GM23338 (cell line): ENCODE results near the gene FOXE3. TPM values are rescaled to one million over a fixed set of nuclear protein-coding genes. Genes with fewer than 3 reads are reported as not detected.

ENCODE experiments used
- ATAC-seq: fragments of 200-7000 bp; cut with Tn5 transposase; 3 replicates; pipeline ENCODE4 v1.9.1; 2020
- DNase-seq: peaks from one replicate; pipeline ENCODE4 v3.0.0-alpha.2; 2015; ENCODE audit warnings: low spot score
- H2AFZ ChIP-seq: fragments of 200-600 bp; sonication (generic); 2 replicates; pipeline ENCODE4 v1.8.0; 2016; ENCODE audit warnings: antibody characterized with exemption, mild to moderate bottlenecking, moderate library complexity
- H3F3A ChIP-seq: fragments of 200-600 bp; sonication (generic); replicated peaks from 2 replicates; pipeline ENCODE4 v1.8.0; 2017; ENCODE audit warnings: antibody characterized with exemption, mixed run types, low read depth
- H3K27ac ChIP-seq: fragments of 200-600 bp; sonication (generic); 2 replicates; pipeline ENCODE4 v1.6.1; 2016; ENCODE audit warnings: low read depth
- H3K27me3 ChIP-seq: fragments of 200-600 bp; sonication (generic); 2 replicates; pipeline ENCODE4 v1.8.0; 2016; ENCODE audit warnings: mild to moderate bottlenecking, mixed run types, moderate library complexity; ENCODE audit not compliant: insufficient read depth
- H3K36me3 ChIP-seq: fragments of 200-600 bp; sonication (generic); 2 replicates; pipeline ENCODE4 v1.8.0; 2016; ENCODE audit warnings: mild to moderate bottlenecking; ENCODE audit not compliant: insufficient read depth
- H3K4me1 ChIP-seq: fragments of 200-600 bp; sonication (generic); 2 replicates; pipeline ENCODE4 v1.8.0; 2016; ENCODE audit warnings: mild to moderate bottlenecking, moderate library complexity; ENCODE audit not compliant: insufficient read depth
- H3K4me2 ChIP-seq: fragments of 200-600 bp; sonication (generic); 2 replicates; pipeline ENCODE4 v1.7.1; 2017; ENCODE audit warnings: mixed run types
- H3K4me3 ChIP-seq: fragments of 200-600 bp; sonication (generic); 2 replicates; pipeline ENCODE4 v1.6.1; 2016; ENCODE audit warnings: mixed run types
- H3K79me2 ChIP-seq: fragments of 200-600 bp; sonication (generic); replicated peaks from 2 replicates; pipeline ENCODE4 v1.8.0; 2017; ENCODE audit warnings: mild to moderate bottlenecking; ENCODE audit not compliant: insufficient read depth
- H3K9me2 ChIP-seq: fragments of 200-600 bp; sonication (generic); 2 replicates; pipeline ENCODE4 v1.8.0; 2017; ENCODE audit not compliant: insufficient read depth
- H4K20me1 ChIP-seq: fragments of 200-600 bp; sonication (generic); replicated peaks from 2 replicates; pipeline ENCODE4 v1.8.0; 2017; ENCODE audit warnings: mild to moderate bottlenecking; ENCODE audit not compliant: insufficient read depth
- H3K27ac Mint-ChIP-seq: 2 replicates; pipeline ENCODE4 v1.8.0; 2020; ENCODE audit warnings: inconsistent platforms, mild to moderate bottlenecking, moderate library complexity, mixed read lengths
- H3K27me3 Mint-ChIP-seq: 3 replicates; pipeline ENCODE4 v1.8.0; 2022; ENCODE audit warnings: low read depth, mild to moderate bottlenecking, moderate library complexity, mixed read lengths, inconsistent platforms; ENCODE audit not compliant: insufficient read depth, poor library complexity
- H3K36me3 Mint-ChIP-seq: 3 replicates; pipeline ENCODE4 v1.8.0; 2021; ENCODE audit warnings: low read depth, mild to moderate bottlenecking, inconsistent platforms, moderate library complexity, mixed read lengths
- H3K4me1 Mint-ChIP-seq: 3 replicates; pipeline ENCODE4 v1.8.0; 2020; ENCODE audit warnings: mild to moderate bottlenecking, inconsistent platforms, mixed read lengths
- H3K4me3 Mint-ChIP-seq: 3 replicates; pipeline ENCODE4 v1.8.0; 2021; ENCODE audit warnings: moderate library complexity, mild to moderate bottlenecking, inconsistent platforms, mixed read lengths
- H3K9me3 Mint-ChIP-seq: 3 replicates; pipeline ENCODE4 v1.8.0; 2020; ENCODE audit warnings: moderate library complexity, mild to moderate bottlenecking, inconsistent platforms, mixed read lengths
- EZH2 ChIP-seq: fragments of 200-600 bp; sonication (generic); IDR thresholded peaks from one replicate; pipeline ENCODE4 v1.8.0; 2017; ENCODE audit warnings: antibody characterized with exemption, mild to moderate bottlenecking, low read depth; ENCODE audit not compliant: unreplicated experiment
- EZH2phosphoT487 ChIP-seq: fragments of 200-600 bp; sonication (generic); IDR thresholded peaks from one replicate; pipeline ENCODE4 v1.8.1; 2018; ENCODE audit warnings: antibody characterized with exemption; ENCODE audit not compliant: unreplicated experiment
- ZNF114 ChIP-seq: fragments of 250-450 bp; sonication (Bioruptor Pico); IDR thresholded peaks from 2 replicates; pipeline ENCODE4 v1.5.0; 2020; ENCODE audit warnings: mild to moderate bottlenecking, moderate library complexity
- polyA plus RNA-seq: library from polyadenylated mRNA; unstranded; fragments of >200 nt; fragmentation: Nextera tagmentation; extraction: Ambion mirVana; gene quantifications from 2 replicates; pipeline ENCODE4 v1.2.1, GENCODE V29; 2016
- total RNA-seq: library from RNA; depleted of rRNA; stranded (reverse); fragments of >200 nt; shearing (Covaris generic); gene quantifications from 2 replicates; pipeline ENCODE4 v1.2.3, GENCODE V29; 2014
- TF ChIP-seq, protein P1 (sequence below): IDR thresholded peaks from one replicate; pipeline ENCODE4 v1.6.1; 2018; ENCODE audit warnings: antibody characterized with exemption; ENCODE audit not compliant: unreplicated experiment
- TF ChIP-seq, protein P2 (sequence below), 2 experiments: fragments of 200-600 bp in 1 of 2; sonication (generic) in 1 of 2; conservative IDR thresholded peaks; 2 replicates each; pipeline versions ENCODE4 v1.5.1 to v1.6.1; 2016 to 2017; ENCODE audit warnings: antibody characterized with exemption in 2 of 2, low read depth in 2 of 2, mild to moderate bottlenecking in 2 of 2, moderate library complexity in 1 of 2

The FOXE3 gene
- total and polyA plus RNA-seq, 2 experiments from 2014 or later: not detected

DNA sequence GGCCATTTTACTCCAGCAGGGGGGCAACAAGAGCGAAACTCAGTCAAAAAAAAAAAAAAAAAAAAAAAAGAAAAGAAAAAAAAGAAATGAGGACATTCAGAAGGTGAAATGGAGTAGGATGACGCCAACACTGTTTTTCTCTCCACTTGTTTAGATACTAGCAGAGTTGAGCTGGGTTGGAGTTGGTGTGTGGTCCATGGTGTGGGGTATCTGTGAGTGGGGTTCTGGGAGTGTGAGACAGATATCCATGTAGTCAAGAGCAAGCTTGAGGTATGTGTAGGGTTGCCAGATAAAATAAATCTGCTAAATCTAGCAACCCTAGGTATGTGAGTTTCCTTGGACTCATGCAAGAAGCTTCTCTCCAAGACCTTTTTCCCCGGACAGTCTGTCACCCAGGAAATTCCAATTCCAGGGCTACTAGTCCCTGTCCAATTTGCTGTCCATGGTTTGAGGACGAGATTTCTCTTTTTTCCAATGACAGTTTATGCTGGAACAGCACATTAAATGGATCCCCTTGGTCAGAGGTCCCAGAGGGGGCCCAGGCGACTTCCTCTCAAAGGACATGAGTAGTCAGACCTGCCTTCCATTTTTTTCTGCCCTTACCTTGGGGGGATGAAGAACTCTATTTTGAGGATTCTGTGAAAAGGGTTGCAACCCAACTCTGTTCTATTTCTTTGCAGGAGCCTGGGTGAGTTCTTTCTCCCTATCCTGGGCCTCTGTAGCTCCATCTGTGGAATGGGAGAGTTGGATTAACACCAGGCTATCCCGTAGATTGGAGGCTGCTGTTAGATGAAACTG is 19.6 kb downstream of the FOXE3 start:
- ATAC-seq: no peak
- TF ChIP-seq EZH2: peak; percentile 16
- TF ChIP-seq, protein P1, sequence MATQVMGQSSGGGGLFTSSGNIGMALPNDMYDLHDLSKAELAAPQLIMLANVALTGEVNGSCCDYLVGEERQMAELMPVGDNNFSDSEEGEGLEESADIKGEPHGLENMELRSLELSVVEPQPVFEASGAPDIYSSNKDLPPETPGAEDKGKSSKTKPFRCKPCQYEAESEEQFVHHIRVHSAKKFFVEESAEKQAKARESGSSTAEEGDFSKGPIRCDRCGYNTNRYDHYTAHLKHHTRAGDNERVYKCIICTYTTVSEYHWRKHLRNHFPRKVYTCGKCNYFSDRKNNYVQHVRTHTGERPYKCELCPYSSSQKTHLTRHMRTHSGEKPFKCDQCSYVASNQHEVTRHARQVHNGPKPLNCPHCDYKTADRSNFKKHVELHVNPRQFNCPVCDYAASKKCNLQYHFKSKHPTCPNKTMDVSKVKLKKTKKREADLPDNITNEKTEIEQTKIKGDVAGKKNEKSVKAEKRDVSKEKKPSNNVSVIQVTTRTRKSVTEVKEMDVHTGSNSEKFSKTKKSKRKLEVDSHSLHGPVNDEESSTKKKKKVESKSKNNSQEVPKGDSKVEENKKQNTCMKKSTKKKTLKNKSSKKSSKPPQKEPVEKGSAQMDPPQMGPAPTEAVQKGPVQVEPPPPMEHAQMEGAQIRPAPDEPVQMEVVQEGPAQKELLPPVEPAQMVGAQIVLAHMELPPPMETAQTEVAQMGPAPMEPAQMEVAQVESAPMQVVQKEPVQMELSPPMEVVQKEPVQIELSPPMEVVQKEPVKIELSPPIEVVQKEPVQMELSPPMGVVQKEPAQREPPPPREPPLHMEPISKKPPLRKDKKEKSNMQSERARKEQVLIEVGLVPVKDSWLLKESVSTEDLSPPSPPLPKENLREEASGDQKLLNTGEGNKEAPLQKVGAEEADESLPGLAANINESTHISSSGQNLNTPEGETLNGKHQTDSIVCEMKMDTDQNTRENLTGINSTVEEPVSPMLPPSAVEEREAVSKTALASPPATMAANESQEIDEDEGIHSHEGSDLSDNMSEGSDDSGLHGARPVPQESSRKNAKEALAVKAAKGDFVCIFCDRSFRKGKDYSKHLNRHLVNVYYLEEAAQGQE: no peak
- no peak overlapping the region for H3K27ac ChIP-seq
- no peak overlapping the region for H3K4me3 ChIP-seq
- H3K79me2 ChIP-seq: no peaks in the 10 kb centered on the region
- H3K27ac Mint-ChIP-seq: no peak overlapping the region
- peak overlapping the region; percentile 72; the same call in 1 of the 3 replicates for H3K4me3 Mint-ChIP-seq
- H2AFZ ChIP-seq: no peak overlapping the region
- H3K9me2 ChIP-seq: no peaks in the 10 kb centered on the region
- no peak overlapping the region for H3K4me2 ChIP-seq
- peaks cover 4% of the 10 kb centered on the region; the same call in 2 of the 3 replicates for H3K9me3 Mint-ChIP-seq
- peaks cover 41% of the 10 kb centered on the region for H3K4me1 ChIP-seq
- no peaks in the 10 kb centered on the region for H3K36me3 Mint-ChIP-seq
- H4K20me1 ChIP-seq: peaks cover 11% of the 10 kb centered on the region; the same call in 1 of the 2 replicates
- peaks cover 69% of the 10 kb centered on the region for H3K27me3 Mint-ChIP-seq
- H3F3A ChIP-seq: no peaks in the 10 kb centered on the region
- peaks cover 40% of the 10 kb centered on the region for H3K4me1 Mint-ChIP-seq
- DNase-seq: no peak
- no peaks in the 10 kb centered on the region for H3K36me3 ChIP-seq
- H3K27me3 ChIP-seq: peaks cover 98% of the 10 kb centered on the region

DNA sequence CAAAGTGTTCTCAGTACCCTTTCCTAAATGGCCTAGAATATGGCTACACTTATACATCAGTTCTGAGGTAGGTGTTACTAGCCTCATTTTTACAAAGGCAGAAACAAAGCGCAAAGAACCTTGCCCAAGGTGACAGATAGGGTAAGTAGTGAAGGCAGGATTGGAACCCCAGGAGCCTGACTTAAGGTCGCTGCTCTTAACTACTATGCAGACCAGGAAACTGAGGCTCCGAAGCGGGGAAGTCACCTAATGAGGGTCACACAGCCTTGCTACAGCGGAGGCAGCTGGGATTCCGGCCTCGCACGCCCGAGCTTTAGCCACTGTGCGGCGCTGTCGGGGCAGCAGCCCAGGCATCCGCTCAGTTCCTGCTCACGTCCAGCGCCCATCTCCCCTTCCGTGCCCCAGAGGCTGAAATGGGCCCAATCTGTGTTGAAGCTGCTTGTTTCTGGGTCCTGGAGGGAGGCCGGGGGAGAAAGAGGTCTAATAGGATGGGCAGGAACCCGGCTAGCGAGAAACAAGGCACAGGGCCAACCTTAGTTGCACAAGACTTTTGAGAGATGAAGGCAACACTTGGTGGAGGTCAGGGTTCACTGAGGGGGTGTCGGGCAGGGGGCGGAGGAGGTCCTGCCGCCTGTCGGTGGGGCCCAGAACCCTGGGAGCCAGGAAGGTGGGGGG is 20.4 kb downstream of the FOXE3 start:
- H3K27me3 Mint-ChIP-seq: peaks cover 62% of the 10 kb centered on the region
- H3K79me2 ChIP-seq: no peaks in the 10 kb centered on the region
- H3K27ac ChIP-seq: no peak overlapping the region
- no peaks in the 10 kb centered on the region for H3K9me2 ChIP-seq
- H3K9me3 Mint-ChIP-seq: peaks cover 4% of the 10 kb centered on the region; the same call in 1 of the 3 replicates
- peak overlapping the region; percentile 72 for H3K4me3 Mint-ChIP-seq
- TF ChIP-seq ZNF114 (CRISPR knock-in tag) (no peak), EZH2 (peak; percentile 87), EZH2phosphoT487 (peak; percentile 20)
- TF ChIP-seq, protein P2, sequence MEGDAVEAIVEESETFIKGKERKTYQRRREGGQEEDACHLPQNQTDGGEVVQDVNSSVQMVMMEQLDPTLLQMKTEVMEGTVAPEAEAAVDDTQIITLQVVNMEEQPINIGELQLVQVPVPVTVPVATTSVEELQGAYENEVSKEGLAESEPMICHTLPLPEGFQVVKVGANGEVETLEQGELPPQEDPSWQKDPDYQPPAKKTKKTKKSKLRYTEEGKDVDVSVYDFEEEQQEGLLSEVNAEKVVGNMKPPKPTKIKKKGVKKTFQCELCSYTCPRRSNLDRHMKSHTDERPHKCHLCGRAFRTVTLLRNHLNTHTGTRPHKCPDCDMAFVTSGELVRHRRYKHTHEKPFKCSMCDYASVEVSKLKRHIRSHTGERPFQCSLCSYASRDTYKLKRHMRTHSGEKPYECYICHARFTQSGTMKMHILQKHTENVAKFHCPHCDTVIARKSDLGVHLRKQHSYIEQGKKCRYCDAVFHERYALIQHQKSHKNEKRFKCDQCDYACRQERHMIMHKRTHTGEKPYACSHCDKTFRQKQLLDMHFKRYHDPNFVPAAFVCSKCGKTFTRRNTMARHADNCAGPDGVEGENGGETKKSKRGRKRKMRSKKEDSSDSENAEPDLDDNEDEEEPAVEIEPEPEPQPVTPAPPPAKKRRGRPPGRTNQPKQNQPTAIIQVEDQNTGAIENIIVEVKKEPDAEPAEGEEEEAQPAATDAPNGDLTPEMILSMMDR (conservative IDR thresholded peaks at IDR 0.05; ENCODE audit: low read depth in 2 of 2): peak; percentile 76 to 87
- H3K4me1 Mint-ChIP-seq: peaks cover 35% of the 10 kb centered on the region
- H3K4me3 ChIP-seq: peak overlapping the region; percentile 63
- peaks cover 98% of the 10 kb centered on the region for H3K27me3 ChIP-seq
- peaks cover 18% of the 10 kb centered on the region; the same call in 1 of the 2 replicates for H4K20me1 ChIP-seq
- peak; percentile 20 for ATAC-seq
- no peak overlapping the region for H3K27ac Mint-ChIP-seq
- H3K4me2 ChIP-seq: peak overlapping the region; percentile 85
- H3K36me3 ChIP-seq: no peaks in the 10 kb centered on the region
- peaks cover 38% of the 10 kb centered on the region for H3K4me1 ChIP-seq
- DNase-seq: peak; percentile 87
- H3K36me3 Mint-ChIP-seq: no peaks in the 10 kb centered on the region
- peak overlapping the region; percentile 92 for H2AFZ ChIP-seq
- H3F3A ChIP-seq: no peaks in the 10 kb centered on the region
